AG09319 (cell line): ENCODE results near the gene AHRR.

Experiments used
- DNase-seq: peaks from one replicate; pipeline ENCODE4 v3.0.0-alpha.2; 2010; ENCODE audit warnings: low read depth; ENCODE audit errors: extremely low read depth
- CTCF ChIP-seq: IDR thresholded peaks from 2 replicates; pipeline ENCODE4 v1.5.1; 2011; ENCODE audit warnings: low read depth, mild to moderate bottlenecking, inconsistent platforms, low read length, moderate library complexity

Gene AHRR

GRCh38 chr5:416636-416960 is 95.1 kb downstream of the AHRR start:
- TF ChIP-seq CTCF, result no peak
- DNase-seq, result no peak

- peak; percentile 75 for DNase-seq
- TF ChIP-seq CTCF, result no peak
Measured at GRCh38 chr5:417301-418161, 96.0 kb downstream of the AHRR start.

- no peak for DNase-seq
- TF ChIP-seq CTCF, result no peak
Measured at GRCh38 chr5:418162-419121, 96.9 kb downstream of the AHRR start.

GRCh38 chr5:419970-420369 is 98.5 kb downstream of the AHRR start:
- no peak for DNase-seq
- TF ChIP-seq CTCF, result no peak

GRCh38 chr5:420632-421286 is 99.2 kb downstream of the AHRR start:
- TF ChIP-seq CTCF, result no peak
- DNase-seq, result no peak

- TF ChIP-seq CTCF, result no peak
- DNase-seq, result no peak
Measured at GRCh38 chr5:421287-421880, 99.9 kb downstream of the AHRR start.
